Adrenal gland (tissue), 19 donors: Measurements from ENCODE around the gene CKMT1A. TPM values are rescaled to one million over a fixed set of nuclear protein-coding genes. Genes with fewer than 3 reads are reported as not detected.
"Not testable (repeated sequence)": the region's sequence is repeated elsewhere in the genome, so short reads cannot be mapped to it uniquely, and the experiment has no call there.

Source experiments
- DNase-seq, 7 donors: peaks; one replicate each; pipeline ENCODE4 v3.0.0-alpha.2; 2019 to 2020
- H3K27ac ChIP-seq, 5 donors: fragments of 200-600 bp; sonication (generic) in 4 of 5; 1 replicate in 3 of 5; 2 replicates in 2 of 5; pipeline versions ENCODE4 v1.5.1 to v1.8.0; 2016 to 2020; ENCODE audit warnings: mild to moderate bottlenecking in 1 of 5
- H3K27me3 ChIP-seq: fragments of 200-600 bp; 2 replicates; pipeline ENCODE4 v1.8.0; 2021
- H3K36me3 ChIP-seq, 2 donors: fragments of 200-600 bp; replicated peaks in 1 of 2; 1 replicate in 1 of 2; 2 replicates in 1 of 2; pipeline versions ENCODE4 v1.5.1 to v1.8.0; 2018 to 2022
- H3K4me1 ChIP-seq, 2 donors: fragments of 200-600 bp; replicated peaks in 1 of 2; 1 replicate in 1 of 2; 2 replicates in 1 of 2; pipeline versions ENCODE4 v1.5.1 to v1.8.0; 2018 to 2021
- H3K4me3 ChIP-seq, 4 donors: fragments of 200-600 bp; sonication (generic) in 3 of 4; one replicate each; pipeline ENCODE4 v1.5.1; 2016 to 2018
- H3K9me3 ChIP-seq, 3 donors: fragments of 200-600 bp; sonication (generic) in 1 of 3; replicated peaks in 1 of 3; 1 replicate in 2 of 3; 2 replicates in 1 of 3; pipeline versions ENCODE4 v1.5.1 to v1.8.0; 2016 to 2021
- CTCF ChIP-seq, 6 experiments: fragments of 450-650 bp in 4 of 6; fragments of 200-600 bp in 2 of 6; sonication (generic) in 1 of 6; IDR thresholded peaks; 1 replicate in 5 of 6; 2 replicates in 1 of 6; pipeline versions ENCODE4 v1.5.1 to v1.8.0; 2016 to 2021; ENCODE audit warnings: antibody characterized with exemption in 6 of 6, mild to moderate bottlenecking in 2 of 6, moderate library complexity in 1 of 6
- POLR2A ChIP-seq, 2 donors: fragments of 450-650 bp; IDR thresholded peaks; one replicate each; pipeline ENCODE4 v1.6.1; 2017; ENCODE audit warnings: antibody characterized with exemption in 2 of 2, mild to moderate bottlenecking in 2 of 2, moderate library complexity in 1 of 2
- WGBS, 4 donors: extraction: QIAGEN DNeasy Blood & Tissue Kit in 2 of 4; methylation state at CpG; one replicate each; pipeline versions ENCODE4 v1.1.5 to v1.1.7; 2013 to 2017; 5-methylcytosine and 5-hydroxymethylcytosine counted together
- intact Hi-C, 2 donors: fragments of 100-400 bp; cut with DNase I; formaldehyde crosslinking; loops; one replicate each; pipeline versions ENCODE4 v1.14.1 to v1.15.0; 2022 to 2023
- long read RNA-seq, 10 donors: library from polyadenylated mRNA in 3 of 10; unstranded in 2 of 10; stranded (forward) in 1 of 10; transcript quantifications; one replicate each; pipeline ENCODE4 v2.0.0 and lab custom pipeline, GENCODE V29; 2021 to 2026
- polyA plus RNA-seq, 3 donors: library from polyadenylated mRNA; stranded (reverse); fragments of 200-250 nt in 2 of 3; fragments of 350-450 nt in 1 of 3; fragmentation: Illumina TruSeq in 1 of 3; extraction: RNeasy Lipid Tissue Mini Kit (QIAGEN cat#74804) in 1 of 3; gene quantifications; one replicate each; pipeline ENCODE4 v1.2.3, GENCODE V29; 2013 to 2014
- total RNA-seq, 9 donors: library from RNA; depleted of rRNA in 4 of 9; stranded (reverse); fragments of >200 nt in 4 of 9; fragments of 120-200 nt in 1 of 9; fragmentation: NEBNext Ultra II Directional in 1 of 9; extraction: Animal tissue kit (Norgen Biotek cat#: 25700) in 1 of 9; gene quantifications; one replicate each; pipeline versions ENCODE4 v1.1.0 to v1.2.4, GENCODE V29; 2013 to 2023
- donor health status: healthy with polysubstance abuse.
- donor health status: Bipolar disorder and iron deficiency.
- donor health status: DM: yes; HTN: yes; CAD: no.
- donor health status: DM: no; HTN: no; CAD: no.
- donor health status: DM: no; HTN: no; CAD: no.
- donor health status: DM: yes; HTN: yes; CAD: no.

The CKMT1A gene
- total RNA-seq (1 to 10 TPM in 8 of 9 donors, under 1 TPM in 1; 0.55 to 5.0 (median 1.7) TPM), polyA plus RNA-seq (1 to 10 TPM; 3.5 to 5.3 (median 3.6) TPM)
- long read RNA-seq, donor 1 = 0 reads
- long read RNA-seq, donor 2 = 0 reads
- long read RNA-seq, donor 3 = 0 reads
- long read RNA-seq, donor 4, partial matches to known transcripts = 1 of 3 reads
- long read RNA-seq, donor 4, other reads (novel, unspliced or antisense) = 0 of 3 reads
- long read RNA-seq, donor 5 = 0 reads
- long read RNA-seq, donor 6, partial matches to known transcripts = 0 of 4 reads
- long read RNA-seq, donor 6, other reads (novel, unspliced or antisense) = 1 of 4 reads
- long read RNA-seq, donor 7 = 0 reads
- long read RNA-seq, donor 8, partial matches to known transcripts = 0 of 1 reads
- long read RNA-seq, donor 8, other reads (novel, unspliced or antisense) = 0 of 1 reads
- long read RNA-seq, donor 9 = 0 reads
- long read RNA-seq, donor 10 = 0 reads

DNA sequence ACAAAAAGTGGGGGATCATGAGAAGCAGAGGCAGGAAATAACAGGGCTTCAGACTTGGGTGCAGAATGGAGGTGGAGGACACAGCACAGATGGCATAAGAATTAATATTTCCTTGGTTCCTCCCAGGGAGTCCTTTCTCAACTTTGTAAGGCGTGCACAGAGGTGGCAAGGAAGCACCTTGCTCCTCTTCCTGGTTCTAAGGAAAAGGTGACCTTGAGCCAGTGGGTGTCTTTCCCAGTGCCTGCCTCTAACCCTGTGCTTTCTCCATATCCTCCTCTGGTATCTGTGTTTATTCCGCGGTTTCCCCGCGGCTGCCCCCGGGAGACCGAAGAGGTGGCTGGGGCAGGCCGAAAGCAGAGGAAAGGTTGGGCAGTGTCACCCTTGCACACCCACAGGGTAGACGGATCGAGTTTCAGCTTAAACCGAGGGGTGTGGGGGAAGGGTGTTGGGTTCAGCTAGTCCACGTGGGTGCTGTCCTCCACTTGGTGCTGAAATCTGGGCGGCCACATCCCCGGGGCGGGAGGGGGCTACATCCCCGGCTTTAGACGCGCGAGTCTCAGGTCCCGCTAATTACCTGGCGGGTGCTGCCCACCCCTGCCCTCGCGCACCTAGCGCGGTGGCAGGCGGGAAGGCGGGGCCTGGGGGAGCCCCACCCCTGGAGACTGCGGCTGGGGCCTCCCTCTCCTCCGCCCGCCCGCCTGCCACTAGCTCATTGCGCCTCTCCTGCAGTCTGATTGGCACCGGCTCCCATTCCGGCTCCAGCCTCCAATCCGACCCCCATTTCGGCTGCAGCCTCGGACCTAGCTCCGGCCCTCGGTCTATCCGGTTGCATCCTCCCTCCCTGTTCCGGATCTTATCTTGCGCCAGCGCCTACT, at the start of gene CKMT1A:
CKMT1A (plus strand) TSS at position 712 of the 875 bp plus-strand sequence. CDS start 192 bp downstream, outside the sequence.
- H3K36me3 ChIP-seq, H3K4me1 ChIP-seq, DNase-seq, H3K27me3 ChIP-seq, H3K4me3 ChIP-seq, H3K9me3 ChIP-seq, intact Hi-C loops, H3K27ac ChIP-seq: not testable (repeated sequence)
- WGBS, 4 donors = no CpG with 5 or more reads among the region's 43 CpGs

- Histone ChIP-seq H3K27ac (no peak within 1 kb of the TSS), H3K9me3 (no peaks in the 10 kb centered on the region), H3K4me1 (no peaks in the 10 kb centered on the region), H3K36me3 (peaks cover 0 to 3% of the 10 kb centered on the region in 2 donors), H3K27me3 (no peaks in the 10 kb centered on the region), H3K4me3 (no peak within 1 kb of the TSS)
- no peak for TF ChIP-seq POLR2A (IDR thresholded peaks at IDR 0.05)
- TF ChIP-seq CTCF (IDR thresholded peaks at IDR 0.05) = no peak
- WGBS, 4 donors = 81 to 89% (median 84%) methylated on average over 68 to 85 of the region's 85 CpGs
- intact Hi-C loops = no loop called here
- no peak for DNase-seq
Measured at GRCh38 chr15:43648649-43649429, 44.8 kb upstream of the CKMT1A start, which contains the start of gene CATSPER2. CATSPER2 (minus strand) TSS chr15:43648844; CDS start chr15:43648061, 783 bp downstream.

GRCh38 chr15:43649430-43649926, 44.2 kb upstream of the CKMT1A start:
- H3K9me3 ChIP-seq, H3K36me3 ChIP-seq, H3K4me3 ChIP-seq, H3K27ac ChIP-seq, intact Hi-C loops, H3K27me3 ChIP-seq, H3K4me1 ChIP-seq, DNase-seq: not testable (repeated sequence)
- WGBS, 4 donors = 90 to 96% (median 93%) methylated on average over 7 to 16 of the region's 16 CpGs

GRCh38 chr15:43659727-43660126, 33.9 kb upstream of the CKMT1A start:
- intact Hi-C loops, H3K27me3 ChIP-seq, H3K4me1 ChIP-seq, H3K4me3 ChIP-seq, H3K9me3 ChIP-seq, H3K27ac ChIP-seq, DNase-seq, H3K36me3 ChIP-seq: not testable (repeated sequence)
- WGBS, 4 donors = 98% methylated on average over 5 of the region's 10 CpGs; no CpG with 5 or more reads in 3 of the 4 donors

DNA sequence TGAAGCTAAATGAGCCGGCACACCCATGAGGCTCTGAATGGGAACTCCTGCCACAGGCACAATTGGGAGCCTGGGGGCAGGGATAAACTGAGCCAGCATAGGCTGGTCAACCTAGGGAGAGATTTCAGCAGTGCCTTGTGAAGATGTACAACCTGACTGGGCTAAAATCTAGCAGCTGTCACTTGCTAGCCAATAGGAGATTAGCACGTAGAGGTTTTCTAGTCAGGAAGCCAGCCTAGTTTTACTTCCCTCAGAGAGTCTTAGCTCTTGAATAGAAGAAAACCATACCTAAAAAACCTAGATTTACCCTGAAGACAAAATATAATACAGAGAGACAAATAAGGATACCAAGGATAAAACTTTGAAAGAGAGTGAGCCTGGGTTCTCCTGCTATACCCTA, 31.4 kb upstream of the CKMT1A start:
- DNase-seq, H3K36me3 ChIP-seq, intact Hi-C loops, H3K27me3 ChIP-seq, H3K27ac ChIP-seq, H3K4me1 ChIP-seq, H3K9me3 ChIP-seq, H3K4me3 ChIP-seq: not testable (repeated sequence)
- WGBS, 4 donors = 100% methylated on average over 1 of the region's 2 CpGs; no CpG with 5 or more reads in 2 of the 4 donors

GRCh38 chr15:43663333-43663732, 30.3 kb upstream of the CKMT1A start:
- intact Hi-C loops, H3K4me3 ChIP-seq, H3K9me3 ChIP-seq, H3K27me3 ChIP-seq, H3K27ac ChIP-seq, DNase-seq, H3K36me3 ChIP-seq, H3K4me1 ChIP-seq: not testable (repeated sequence)
- no CpG with 5 or more reads among the region's 8 CpGs for WGBS, 4 donors

DNA sequence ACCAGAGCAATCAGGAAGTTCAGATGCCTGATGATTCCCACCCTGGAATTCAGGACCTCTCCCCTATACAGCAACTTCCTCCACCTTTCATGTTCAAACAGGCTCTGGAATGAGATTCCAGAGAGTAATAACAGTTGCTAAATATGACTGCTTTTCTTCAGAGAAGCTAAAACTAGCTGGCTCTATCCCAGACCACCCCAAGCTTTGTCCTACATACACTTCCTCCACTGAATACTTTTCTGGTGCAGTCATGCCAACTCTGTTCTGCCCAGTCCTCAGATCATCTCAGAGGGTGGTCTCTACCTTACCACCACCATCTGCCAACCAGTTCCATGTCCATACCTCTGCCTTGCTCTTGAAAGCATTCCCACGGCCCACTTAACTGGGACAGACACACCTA, 27.5 kb upstream of the CKMT1A start:
- intact Hi-C loops, H3K4me3 ChIP-seq, H3K27me3 ChIP-seq, DNase-seq, H3K4me1 ChIP-seq, H3K27ac ChIP-seq, H3K36me3 ChIP-seq, H3K9me3 ChIP-seq: not testable (repeated sequence)
- no CpG with 5 or more reads among the region's 1 CpG for WGBS, 4 donors

DNA sequence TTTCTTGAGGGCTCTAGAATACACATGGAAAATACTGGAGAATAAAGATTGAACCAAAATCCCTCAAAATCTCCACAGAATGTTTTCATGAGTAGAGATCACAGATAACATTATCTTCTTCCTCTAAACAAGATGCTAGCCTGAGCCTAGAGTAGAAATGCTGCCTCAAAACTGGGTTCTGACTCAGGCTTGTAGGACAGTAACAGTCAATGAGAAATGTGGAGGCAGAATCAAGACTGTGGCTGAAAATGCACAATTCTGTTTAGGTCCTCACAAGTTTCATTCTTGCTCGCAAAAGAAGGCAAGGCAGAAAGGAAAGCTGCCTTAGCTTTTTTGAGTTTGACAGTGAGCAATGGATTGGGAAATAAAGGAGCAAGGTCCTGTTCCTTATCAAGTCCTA, 19.5 kb upstream of the CKMT1A start:
- H3K27ac ChIP-seq, H3K4me3 ChIP-seq, H3K4me1 ChIP-seq, DNase-seq, H3K9me3 ChIP-seq, H3K27me3 ChIP-seq, intact Hi-C loops, H3K36me3 ChIP-seq: not testable (repeated sequence)
- WGBS, 4 donors = no CpG with 5 or more reads among the region's 1 CpG
